Stimulated activated effector memory CD8-positive, alpha-beta T cell treated with anti-CD3 and anti-CD28 coated beads, Interleukin-12 subunit alpha, Interleukin-12 subunit beta, amount 100 ng/mL, for 72 hours (primary cell): ENCODE results near the gene WIZ.

ENCODE experiments used
- ATAC-seq: fragments of 150-1000 bp; cut with Tn5 transposase; 2 replicates; pipeline ENCODE4 v1.10.0; 2021
- DNase-seq, 2 donors: peaks; one replicate each; pipeline ENCODE4 v3.0.0; 2021 to 2022; ENCODE audit warnings: low spot score in 2 of 2
- H3K27ac Mint-ChIP-seq: one replicate; pipeline ENCODE4 v1.8.0; 2022; ENCODE audit warnings: mild to moderate bottlenecking, mixed read lengths
- H3K36me3 Mint-ChIP-seq: one replicate; pipeline ENCODE4 v1.8.0; 2022; ENCODE audit warnings: mild to moderate bottlenecking, mixed read lengths
- H3K4me1 Mint-ChIP-seq: one replicate; pipeline ENCODE4 v1.8.0; 2022; ENCODE audit warnings: mixed read lengths
- H3K4me3 Mint-ChIP-seq: one replicate; pipeline ENCODE4 v1.8.0; 2022; ENCODE audit warnings: mild to moderate bottlenecking, mixed read lengths
- H3K9me3 Mint-ChIP-seq: one replicate; pipeline ENCODE4 v1.8.0; 2022; ENCODE audit warnings: mixed read lengths

The WIZ gene

DNA sequence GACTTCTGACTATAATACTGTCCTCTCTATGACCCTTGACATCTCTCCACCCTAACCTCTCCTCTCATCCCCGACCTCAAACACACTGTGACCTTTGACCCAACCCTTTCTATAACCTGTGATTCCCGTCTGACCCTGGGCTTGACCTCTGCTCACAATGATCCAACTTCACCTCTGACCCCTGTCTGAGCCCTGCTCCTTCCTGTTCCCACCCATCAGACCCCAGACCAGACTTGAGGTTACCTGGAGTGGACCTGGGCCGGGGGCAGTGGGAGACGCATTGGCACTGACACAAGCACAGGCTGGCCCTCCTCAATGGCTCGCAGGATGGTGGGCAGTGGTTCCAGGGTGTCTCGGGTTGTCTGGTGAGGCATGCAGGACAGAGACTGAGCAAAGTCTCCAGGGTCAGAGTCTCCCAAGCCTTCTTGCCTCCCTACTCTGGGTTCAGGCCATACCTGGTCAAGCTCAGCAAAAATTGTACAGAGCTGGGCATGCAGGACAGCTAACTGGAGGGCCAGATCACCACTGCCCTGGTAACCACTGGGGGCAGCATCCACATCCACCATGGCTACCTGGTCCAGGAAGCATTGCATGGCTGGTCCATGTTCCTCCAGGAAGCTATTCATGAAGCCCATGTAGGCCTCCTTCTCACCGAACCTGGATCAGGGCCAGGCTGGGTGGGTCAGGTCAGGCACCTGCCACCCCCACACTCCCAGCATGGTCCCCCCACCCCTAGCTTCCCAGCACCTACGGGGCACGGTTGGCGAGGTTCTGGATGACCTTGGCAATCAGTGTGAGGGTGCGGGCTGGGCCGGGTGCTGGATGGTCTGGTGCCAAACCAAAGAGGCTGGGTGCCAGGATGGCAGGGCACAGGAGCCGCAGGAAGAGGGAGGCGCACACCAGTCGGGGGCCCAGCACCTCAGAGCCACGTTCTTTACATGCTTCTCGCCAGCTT, 4.4 kb upstream of the WIZ start:
- Mint-ChIP-seq H3K9me3 (no peaks in the 10 kb centered on the region), H3K4me3 (no peak overlapping the region), H3K4me1 (peaks cover 45% of the 10 kb centered on the region), H3K36me3 (peaks cover 88% of the 10 kb centered on the region), H3K27ac (peak overlapping the region; percentile 55)
- DNase-seq (no peak), ATAC-seq (no peak)

DNA sequence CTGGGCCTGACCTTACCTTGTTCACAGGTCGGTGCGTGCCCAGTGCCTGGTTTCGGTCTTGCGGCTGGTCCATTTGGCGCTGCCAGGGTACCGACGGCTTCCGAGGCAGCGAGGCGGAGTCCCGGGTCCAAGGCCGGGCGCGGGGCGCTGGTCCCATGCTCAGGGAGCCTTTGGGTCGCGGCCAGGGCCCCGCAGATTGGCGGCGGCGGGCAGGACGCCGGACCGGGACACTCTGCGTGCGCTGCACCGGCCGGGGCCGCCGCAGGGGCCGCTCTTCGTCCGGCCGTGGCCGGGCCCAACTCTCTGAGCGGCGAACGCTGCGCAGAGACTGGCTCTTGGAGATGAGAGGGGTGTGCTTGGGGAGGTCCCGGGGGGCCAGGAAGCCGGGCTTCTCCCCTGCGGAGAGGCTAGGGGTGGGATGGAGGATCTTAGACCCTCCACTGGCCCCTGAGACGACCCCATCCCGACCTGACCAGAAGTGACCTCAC, 3.4 kb upstream of the WIZ start:
- H3K27ac Mint-ChIP-seq = no peak overlapping the region
- H3K9me3 Mint-ChIP-seq = no peaks in the 10 kb centered on the region
- no peak for DNase-seq
- peaks cover 87% of the 10 kb centered on the region for H3K36me3 Mint-ChIP-seq
- ATAC-seq = no peak
- peaks cover 53% of the 10 kb centered on the region for H3K4me1 Mint-ChIP-seq
- no peak overlapping the region for H3K4me3 Mint-ChIP-seq

DNA sequence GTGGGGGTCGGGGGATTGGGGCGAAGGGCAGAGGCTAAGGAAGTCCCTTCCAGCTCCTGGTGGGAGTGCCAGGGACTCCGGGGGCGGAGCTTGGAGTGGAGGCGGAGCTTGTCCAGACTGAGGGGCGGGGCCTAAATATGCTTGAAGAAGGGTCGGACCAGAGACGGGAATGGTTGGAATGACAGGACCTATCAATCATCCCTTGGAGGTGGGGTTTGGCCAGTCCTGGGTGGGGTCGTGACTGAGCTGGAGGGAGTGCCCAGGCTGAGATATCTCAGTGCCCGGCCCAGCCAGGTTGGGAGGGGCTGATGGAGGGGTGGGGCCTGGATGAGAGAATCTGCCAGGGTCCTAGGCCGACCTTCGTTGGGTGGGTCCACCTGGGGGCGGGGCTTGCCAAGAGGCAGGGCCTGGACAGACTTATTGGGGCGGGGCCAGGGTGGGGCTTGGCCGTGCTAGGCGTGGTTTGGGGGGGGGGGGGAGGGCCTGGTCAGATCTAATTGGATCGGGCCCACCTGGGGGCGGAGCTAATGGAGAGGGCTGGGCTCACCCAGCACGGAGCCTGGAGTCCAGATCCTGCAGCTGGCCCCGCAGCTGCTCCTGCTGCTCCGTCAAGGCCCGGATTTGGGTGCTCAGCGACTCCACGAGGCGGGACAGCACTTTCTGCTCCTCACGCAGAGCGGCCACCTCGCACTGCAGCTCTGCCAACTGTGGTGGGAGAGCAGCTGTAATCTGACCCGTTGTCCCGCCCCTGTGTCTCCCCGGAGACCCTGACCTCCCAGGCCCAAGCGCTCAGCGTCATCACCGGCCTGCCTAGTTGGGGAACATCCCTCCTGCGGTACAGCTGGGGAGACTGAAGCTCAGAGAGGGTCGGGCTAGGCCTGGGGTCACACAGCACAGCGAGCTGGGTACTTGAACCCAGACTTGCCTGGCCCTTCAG, 2.6 kb upstream of the WIZ start:
- Mint-ChIP-seq H3K4me1 (peaks cover 55% of the 10 kb centered on the region), H3K36me3 (peaks cover 85% of the 10 kb centered on the region), H3K4me3 (no peak overlapping the region), H3K27ac (no peak overlapping the region), H3K9me3 (no peaks in the 10 kb centered on the region)
- DNase-seq = no peak
- no peak for ATAC-seq

DNA sequence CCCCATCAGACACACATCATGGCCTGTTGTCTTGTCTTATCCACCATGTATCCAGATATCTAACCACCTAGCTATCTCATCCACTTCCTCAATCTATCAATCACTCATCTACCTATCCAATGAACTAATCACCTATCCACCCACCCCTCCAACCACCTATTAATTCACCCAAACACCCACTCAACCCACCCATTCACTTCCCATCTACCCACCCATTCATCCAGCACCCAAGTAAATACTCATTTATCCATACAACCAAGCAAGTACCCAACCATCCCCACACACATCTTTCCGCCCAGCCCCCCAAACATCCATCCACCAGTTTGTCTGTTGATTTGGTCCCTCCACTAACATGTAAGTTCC, 753 bp upstream of the WIZ start:
- no peak for ATAC-seq

GRCh38 chr19:15448778-15449619, 757 bp downstream of the WIZ start:
- no peaks in the 10 kb centered on the region for H3K9me3 Mint-ChIP-seq
- peak overlapping the region; percentile 42 for H3K4me3 Mint-ChIP-seq
- DNase-seq = no peak
- H3K36me3 Mint-ChIP-seq = peaks cover 60% of the 10 kb centered on the region
- H3K27ac Mint-ChIP-seq = peak overlapping the region; percentile 58
- peaks cover 44% of the 10 kb centered on the region for H3K4me1 Mint-ChIP-seq
- ATAC-seq = no peak

More for the DNA sequence above, 753 bp upstream of the WIZ start:
- no peak for DNase-seq
- Mint-ChIP-seq H3K27ac (peak overlapping the region; percentile 78), H3K4me3 (peak overlapping the region; percentile 59), H3K9me3 (no peaks in the 10 kb centered on the region), H3K4me1 (peaks cover 59% of the 10 kb centered on the region), H3K36me3 (peaks cover 75% of the 10 kb centered on the region)

GRCh38 chr19:15448044-15448777, 1.5 kb downstream of the WIZ start:
- Mint-ChIP-seq H3K4me3 (peak overlapping the region; percentile 42), H3K9me3 (no peaks in the 10 kb centered on the region), H3K27ac (peak overlapping the region; percentile 58), H3K36me3 (peaks cover 52% of the 10 kb centered on the region), H3K4me1 (peaks cover 38% of the 10 kb centered on the region)
- DNase-seq (no peak), ATAC-seq (no peak)

DNA sequence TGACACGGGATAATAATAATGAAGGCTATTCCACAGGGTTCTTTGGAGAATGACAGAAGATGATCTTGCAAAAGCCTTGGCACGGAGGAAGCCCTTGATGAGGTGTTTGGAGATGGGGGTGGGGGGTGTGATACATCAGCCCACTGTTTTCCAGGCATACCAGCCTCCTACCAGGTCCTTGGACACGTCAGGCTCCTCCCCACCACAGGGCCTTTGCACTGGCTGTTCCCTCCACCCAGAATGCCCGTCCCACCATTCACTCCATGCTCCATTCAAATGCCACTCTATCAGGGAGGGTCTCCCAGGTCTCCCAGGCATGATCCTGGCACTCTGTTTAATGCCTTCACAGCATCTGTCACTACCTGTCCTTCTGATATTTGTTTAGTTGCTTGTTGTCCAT, 2.7 kb downstream of the WIZ start:
- DNase-seq (no peak), ATAC-seq (no peak)
- H3K27ac Mint-ChIP-seq = no peak overlapping the region
- H3K9me3 Mint-ChIP-seq = no peaks in the 10 kb centered on the region
- H3K36me3 Mint-ChIP-seq = peaks cover 41% of the 10 kb centered on the region
- H3K4me1 Mint-ChIP-seq = peaks cover 35% of the 10 kb centered on the region
- no peak overlapping the region for H3K4me3 Mint-ChIP-seq

- H3K27ac Mint-ChIP-seq = peak overlapping the region; percentile 22
- peaks cover 29% of the 10 kb centered on the region for H3K36me3 Mint-ChIP-seq
- ATAC-seq (no peak), DNase-seq (no peak)
- H3K4me1 Mint-ChIP-seq = peaks cover 24% of the 10 kb centered on the region
- no peak overlapping the region for H3K4me3 Mint-ChIP-seq
- H3K9me3 Mint-ChIP-seq = no peaks in the 10 kb centered on the region
Observed at GRCh38 chr19:15445807-15446376, 3.9 kb downstream of the WIZ start.

- ATAC-seq = no peak
- Mint-ChIP-seq H3K4me1 (peaks cover 17% of the 10 kb centered on the region), H3K9me3 (no peaks in the 10 kb centered on the region), H3K36me3 (peaks cover 22% of the 10 kb centered on the region), H3K27ac (peak overlapping the region; percentile 20), H3K4me3 (no peak overlapping the region)
- no peak for DNase-seq
Observed at GRCh38 chr19:15445227-15445605, 4.5 kb downstream of the WIZ start.

DNA sequence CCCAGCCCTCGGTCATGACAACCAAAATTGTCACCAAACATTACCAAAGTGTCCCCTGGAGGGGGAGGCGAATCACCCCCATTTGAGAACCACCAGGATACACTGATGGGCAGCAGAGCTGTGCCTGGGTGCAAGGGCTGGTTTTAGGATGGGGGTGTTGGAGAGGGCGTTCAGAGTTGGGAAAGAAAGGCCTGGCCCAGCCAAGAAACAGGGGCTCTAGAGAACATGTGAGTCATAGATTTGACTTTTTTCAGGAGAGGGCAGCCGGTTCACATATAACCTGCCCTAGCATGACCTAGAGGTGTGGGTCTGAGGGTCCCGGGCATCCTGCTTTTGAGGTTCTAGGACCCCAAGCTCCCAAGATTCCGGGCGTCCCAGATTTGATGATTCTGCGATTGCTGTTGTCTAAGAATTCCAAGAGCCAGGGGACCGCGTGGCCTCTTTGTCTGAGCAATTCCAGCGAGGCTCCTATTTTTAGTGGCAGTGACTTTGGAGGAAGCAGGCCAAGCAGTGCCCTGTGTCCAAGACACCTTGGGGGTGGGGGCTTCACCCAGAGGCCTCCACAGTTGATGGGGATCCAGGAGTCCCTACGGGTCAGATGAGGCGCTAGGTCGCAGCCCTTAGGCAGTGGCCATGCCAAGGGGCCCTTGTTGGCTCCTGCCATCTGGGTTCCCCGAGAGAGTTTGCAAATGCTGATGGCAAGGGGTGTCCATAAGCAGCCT, 5.1 kb downstream of the WIZ start:
- no peak for ATAC-seq

DNA sequence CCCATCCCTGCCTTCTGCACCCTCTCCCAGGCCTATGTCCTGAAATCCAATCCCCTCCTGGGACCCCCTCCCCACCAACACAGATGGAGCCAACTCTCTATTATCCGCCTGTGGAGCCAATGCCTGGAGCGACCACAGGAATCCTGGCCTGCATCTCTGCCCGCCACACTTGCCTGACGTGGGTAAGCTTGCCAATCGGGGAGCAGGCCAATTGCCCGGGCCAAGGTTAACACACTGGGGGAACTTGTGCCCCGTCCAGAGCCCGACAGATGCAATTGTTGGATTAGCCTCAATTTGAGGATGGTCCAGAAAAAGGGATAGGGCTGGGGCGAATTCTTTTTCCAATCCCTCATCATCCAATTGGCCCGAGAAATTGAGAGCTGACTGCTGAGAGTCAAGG, 5.9 kb downstream of the WIZ start:
- H3K27ac Mint-ChIP-seq = no peak overlapping the region
- ATAC-seq = no peak
- DNase-seq = no peak
- no peaks in the 10 kb centered on the region for H3K9me3 Mint-ChIP-seq
- peaks cover 13% of the 10 kb centered on the region for H3K4me1 Mint-ChIP-seq
- H3K36me3 Mint-ChIP-seq = peaks cover 17% of the 10 kb centered on the region
- no peak overlapping the region for H3K4me3 Mint-ChIP-seq

More for the DNA sequence above, 5.1 kb downstream of the WIZ start:
- Mint-ChIP-seq H3K36me3 (peaks cover 19% of the 10 kb centered on the region), H3K27ac (no peak overlapping the region), H3K4me1 (peaks cover 15% of the 10 kb centered on the region), H3K4me3 (no peak overlapping the region), H3K9me3 (no peaks in the 10 kb centered on the region)
- DNase-seq = no peak

- ATAC-seq = no peak
- H3K4me3 Mint-ChIP-seq = no peak overlapping the region
- no peak for DNase-seq
- peaks cover 12% of the 10 kb centered on the region for H3K36me3 Mint-ChIP-seq
- H3K9me3 Mint-ChIP-seq = no peaks in the 10 kb centered on the region
- H3K4me1 Mint-ChIP-seq = peaks cover 8% of the 10 kb centered on the region
- no peak overlapping the region for H3K27ac Mint-ChIP-seq
Observed at GRCh38 chr19:15443325-15443724, 6.4 kb downstream of the WIZ start.

- H3K9me3 Mint-ChIP-seq = no peaks in the 10 kb centered on the region
- H3K27ac Mint-ChIP-seq = no peak overlapping the region
- DNase-seq (no peak), ATAC-seq (no peak)
- peaks cover 4% of the 10 kb centered on the region for H3K4me1 Mint-ChIP-seq
- peaks cover 5% of the 10 kb centered on the region for H3K36me3 Mint-ChIP-seq
- H3K4me3 Mint-ChIP-seq = no peak overlapping the region
Observed at GRCh38 chr19:15442142-15442920, 7.4 kb downstream of the WIZ start.
